ENCODE results near the gene PNMA6A.
"Not testable (repeated sequence)": the region's sequence is repeated elsewhere in the genome, so short reads cannot be mapped to it uniquely, and the experiment has no call there.

Gene PNMA6A

DNA sequence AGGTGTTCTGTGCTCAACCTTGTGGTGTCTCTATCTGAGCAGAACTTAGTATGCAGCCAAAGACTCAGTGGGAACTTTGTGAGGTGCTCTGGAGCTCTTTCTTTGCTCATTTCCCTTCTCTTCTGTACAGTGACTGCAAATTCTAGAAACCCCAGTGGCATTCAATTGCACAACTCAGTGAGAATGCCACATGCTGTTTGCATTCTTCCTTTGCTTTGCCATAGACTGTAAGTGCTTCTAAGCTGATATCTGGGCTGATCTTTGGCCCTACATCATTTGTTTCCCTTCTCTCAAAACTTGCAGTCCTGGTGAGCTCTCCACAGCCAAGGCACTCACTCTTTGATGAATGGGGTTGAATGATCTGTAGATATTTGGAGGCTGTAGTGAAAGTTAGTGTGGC is 8.9 kb upstream of the PNMA6A start:
- Mint-ChIP-seq H3K4me3 (no peak overlapping the region), H3K9me3 (no peaks in the 10 kb centered on the region), H3K36me3 (no peaks in the 10 kb centered on the region), H3K27ac (no peak overlapping the region), H3K4me1 (no peaks in the 10 kb centered on the region)
- DNase-seq (ENCODE audit: low spot score in 2 of 2) = no peak
- no peak for ATAC-seq

GRCh38 chrX:153064061-153064460 is 8.2 kb upstream of the PNMA6A start:
- no peaks in the 10 kb centered on the region for H3K36me3 Mint-ChIP-seq
- no peak overlapping the region for H3K4me3 Mint-ChIP-seq
- ATAC-seq (no peak), DNase-seq (ENCODE audit: low spot score in 2 of 2) (no peak)
- H3K27ac Mint-ChIP-seq = no peak overlapping the region
- H3K4me1 Mint-ChIP-seq = no peaks in the 10 kb centered on the region
- H3K9me3 Mint-ChIP-seq = no peaks in the 10 kb centered on the region

GRCh38 chrX:153065389-153065788 is 6.9 kb upstream of the PNMA6A start:
- no peaks in the 10 kb centered on the region for H3K4me1 Mint-ChIP-seq
- no peak for DNase-seq (ENCODE audit: low spot score in 2 of 2)
- no peaks in the 10 kb centered on the region for H3K9me3 Mint-ChIP-seq
- no peaks in the 10 kb centered on the region for H3K36me3 Mint-ChIP-seq
- no peak for ATAC-seq
- H3K4me3 Mint-ChIP-seq = no peak overlapping the region
- H3K27ac Mint-ChIP-seq = no peak overlapping the region

DNA sequence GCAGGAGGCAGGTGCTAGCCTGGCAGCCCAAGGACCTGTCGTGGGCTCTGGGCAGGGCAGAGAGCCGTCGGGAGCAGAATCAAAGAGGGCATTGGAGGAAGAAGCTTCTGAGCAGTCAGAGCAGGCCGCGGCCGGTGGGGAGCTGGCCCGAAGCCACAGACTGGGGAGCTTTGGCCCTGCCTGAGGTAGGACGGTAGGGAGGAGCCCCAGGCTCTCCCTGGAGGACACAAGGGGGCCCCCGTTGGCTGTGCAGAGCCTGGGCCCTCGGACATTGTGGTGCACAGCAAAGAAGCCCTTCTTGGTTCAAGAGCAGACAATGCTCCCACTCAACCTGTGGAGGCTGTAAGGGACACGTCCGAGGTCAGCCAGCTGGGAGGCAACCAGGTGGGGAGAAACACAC is 5.9 kb upstream of the PNMA6A start:
- not testable (repeated sequence) for H3K4me3 Mint-ChIP-seq; DNase-seq (ENCODE audit: low spot score in 2 of 2); H3K27ac Mint-ChIP-seq; ATAC-seq; H3K36me3 Mint-ChIP-seq; H3K9me3 Mint-ChIP-seq; H3K4me1 Mint-ChIP-seq

DNA sequence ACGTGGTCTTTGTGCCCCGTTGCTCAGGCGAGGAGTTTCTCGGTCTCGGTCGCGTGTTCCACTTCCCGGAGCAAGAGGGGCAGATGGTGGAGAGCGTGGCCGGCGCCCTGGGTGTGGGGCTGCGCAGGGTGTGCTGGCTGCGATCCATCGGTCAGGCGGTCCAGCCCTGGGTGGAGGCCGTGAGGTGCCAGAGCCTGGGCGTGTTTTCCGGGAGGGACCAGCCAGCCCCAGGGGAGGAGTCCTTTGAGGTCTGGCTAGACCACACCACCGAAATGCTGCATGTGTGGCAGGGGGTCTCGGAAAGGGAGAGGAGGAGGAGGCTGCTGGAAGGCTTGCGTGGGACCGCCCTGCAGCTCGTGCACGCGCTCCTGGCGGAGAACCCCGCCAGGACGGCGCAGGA is 1.1 kb downstream of the PNMA6A start:
- H3K4me3 Mint-ChIP-seq; ATAC-seq; H3K4me1 Mint-ChIP-seq; H3K27ac Mint-ChIP-seq; H3K9me3 Mint-ChIP-seq; H3K36me3 Mint-ChIP-seq; DNase-seq (ENCODE audit: low spot score in 2 of 2): not testable (repeated sequence)

DNA sequence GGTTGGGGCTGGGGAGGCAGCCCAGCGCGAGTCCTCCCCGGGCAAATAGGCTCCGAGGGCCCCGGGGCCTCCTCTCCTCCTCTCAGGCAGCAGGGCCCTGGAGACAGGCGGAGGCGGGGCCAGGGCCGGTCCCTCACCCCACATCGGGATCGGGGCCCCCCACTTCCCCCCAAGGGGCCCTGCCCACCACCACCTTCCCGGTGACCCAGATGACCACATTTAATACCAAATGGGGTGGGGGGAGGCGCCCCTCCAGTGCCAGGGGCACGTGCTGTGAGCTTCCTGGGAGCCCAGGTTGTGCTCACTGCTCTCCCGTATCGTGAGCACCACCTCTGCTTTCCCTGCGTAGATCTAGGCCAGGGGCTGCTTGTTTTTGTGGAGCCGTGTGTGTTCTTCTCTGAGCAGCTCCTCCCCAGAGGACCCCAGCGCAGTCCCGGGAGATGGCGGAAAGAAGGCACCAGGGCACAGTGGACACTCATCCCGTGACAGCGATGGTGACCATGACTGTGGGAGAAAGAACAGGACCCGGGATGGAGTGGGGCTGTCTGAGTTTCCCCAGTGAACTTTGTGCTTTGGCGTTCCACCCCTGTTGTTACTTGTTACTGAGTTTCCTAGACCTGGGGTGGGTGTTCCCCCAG is 2.1 kb downstream of the PNMA6A start:
- ATAC-seq (no peak), DNase-seq (ENCODE audit: low spot score in 2 of 2) (no peak)
- no peaks in the 10 kb centered on the region for H3K4me1 Mint-ChIP-seq
- H3K36me3 Mint-ChIP-seq = no peaks in the 10 kb centered on the region
- H3K4me3 Mint-ChIP-seq = no peak overlapping the region
- H3K9me3 Mint-ChIP-seq = no peaks in the 10 kb centered on the region
- no peak overlapping the region for H3K27ac Mint-ChIP-seq

DNA sequence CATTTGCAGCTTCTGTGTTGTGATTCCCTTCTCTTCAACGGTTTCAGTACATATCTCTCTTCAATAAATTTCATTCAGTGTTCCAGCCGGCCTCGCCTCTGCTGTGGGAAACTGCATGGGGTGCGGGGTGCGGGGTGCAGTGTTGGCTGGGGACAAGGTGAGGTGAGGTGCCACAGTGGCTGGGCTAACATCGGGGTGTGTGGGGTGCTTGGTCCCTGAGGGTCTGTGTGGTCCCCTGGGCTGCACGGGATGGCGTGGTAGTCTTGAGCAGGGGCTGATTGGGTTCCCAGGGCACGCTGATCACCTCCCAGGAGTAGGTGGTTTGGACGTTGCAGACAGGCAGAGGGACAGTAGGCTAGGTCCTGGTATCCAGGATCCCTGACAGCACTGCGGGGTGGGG is 2.7 kb downstream of the PNMA6A start:
- Mint-ChIP-seq H3K4me3 (no peak overlapping the region), H3K4me1 (no peaks in the 10 kb centered on the region), H3K27ac (no peak overlapping the region), H3K36me3 (no peaks in the 10 kb centered on the region), H3K9me3 (no peaks in the 10 kb centered on the region)
- ATAC-seq (no peak), DNase-seq (ENCODE audit: low spot score in 2 of 2) (no peak)

DNA sequence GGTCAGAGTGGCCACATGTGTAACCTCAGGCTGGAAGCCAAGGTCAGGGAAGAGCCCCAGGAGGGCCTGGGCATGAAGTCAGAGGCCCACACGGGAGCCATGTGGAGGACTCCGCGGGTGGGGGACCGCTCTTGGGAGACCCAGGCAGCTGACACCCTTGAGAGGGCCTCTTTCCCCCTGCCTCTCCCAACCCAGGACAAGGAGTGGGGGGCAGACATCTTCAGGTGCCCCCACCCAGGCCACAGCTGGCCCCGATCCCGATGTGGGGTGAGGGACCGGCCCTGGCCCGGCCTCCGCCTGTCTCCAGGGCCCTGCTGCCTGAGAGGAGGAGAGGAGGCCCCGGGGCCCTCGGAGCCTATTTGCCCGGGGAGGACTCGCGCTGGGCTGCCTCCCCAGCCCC is 3.1 kb downstream of the PNMA6A start:
- H3K27ac Mint-ChIP-seq = no peak overlapping the region

DNA sequence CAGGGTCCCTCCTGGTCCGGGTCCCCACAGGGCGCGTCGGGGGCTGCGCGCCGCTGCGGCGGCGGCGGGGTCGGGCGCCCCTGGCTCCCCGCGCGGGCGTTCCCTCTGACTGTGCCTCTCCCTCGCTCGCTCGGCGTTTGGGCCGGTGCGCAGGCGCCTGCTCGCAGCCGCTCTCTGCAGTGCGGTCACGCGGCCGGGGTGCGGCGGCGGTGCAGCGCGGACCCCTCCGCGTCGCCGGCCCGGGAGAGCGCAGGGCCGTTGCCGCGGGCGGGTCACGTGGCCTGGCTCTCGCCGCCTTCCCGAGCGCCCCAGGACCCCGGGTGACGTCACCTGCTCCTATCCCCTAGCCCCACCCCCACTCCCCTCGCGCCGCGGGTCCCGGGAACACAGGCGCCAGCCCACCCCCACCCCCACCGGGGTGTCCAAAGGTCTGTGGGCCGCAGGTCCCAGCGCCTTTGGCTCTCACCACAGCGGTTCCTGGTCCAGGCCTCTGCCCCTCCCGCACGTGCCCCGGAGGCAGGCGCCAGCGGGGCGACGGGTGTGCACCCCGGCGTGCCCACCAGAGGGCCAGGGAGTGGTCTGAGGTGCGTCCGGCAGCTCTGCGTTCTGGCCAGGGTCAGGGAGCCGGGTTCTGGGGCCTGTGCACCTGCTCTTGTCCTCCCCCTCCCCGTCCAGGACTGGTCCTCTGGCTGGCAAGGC is 5.3 kb downstream of the PNMA6A start:
- not testable (repeated sequence) for H3K4me1 Mint-ChIP-seq; H3K9me3 Mint-ChIP-seq; H3K36me3 Mint-ChIP-seq; H3K4me3 Mint-ChIP-seq; DNase-seq (ENCODE audit: low spot score in 2 of 2); H3K27ac Mint-ChIP-seq
- ATAC-seq = peak; percentile 73

More for the DNA sequence above, 3.1 kb downstream of the PNMA6A start:
- no peaks in the 10 kb centered on the region for H3K4me1 Mint-ChIP-seq
- H3K4me3 Mint-ChIP-seq = no peak overlapping the region
- H3K36me3 Mint-ChIP-seq = no peaks in the 10 kb centered on the region
- ATAC-seq (no peak), DNase-seq (ENCODE audit: low spot score in 2 of 2) (no peak)
- no peaks in the 10 kb centered on the region for H3K9me3 Mint-ChIP-seq

DNA sequence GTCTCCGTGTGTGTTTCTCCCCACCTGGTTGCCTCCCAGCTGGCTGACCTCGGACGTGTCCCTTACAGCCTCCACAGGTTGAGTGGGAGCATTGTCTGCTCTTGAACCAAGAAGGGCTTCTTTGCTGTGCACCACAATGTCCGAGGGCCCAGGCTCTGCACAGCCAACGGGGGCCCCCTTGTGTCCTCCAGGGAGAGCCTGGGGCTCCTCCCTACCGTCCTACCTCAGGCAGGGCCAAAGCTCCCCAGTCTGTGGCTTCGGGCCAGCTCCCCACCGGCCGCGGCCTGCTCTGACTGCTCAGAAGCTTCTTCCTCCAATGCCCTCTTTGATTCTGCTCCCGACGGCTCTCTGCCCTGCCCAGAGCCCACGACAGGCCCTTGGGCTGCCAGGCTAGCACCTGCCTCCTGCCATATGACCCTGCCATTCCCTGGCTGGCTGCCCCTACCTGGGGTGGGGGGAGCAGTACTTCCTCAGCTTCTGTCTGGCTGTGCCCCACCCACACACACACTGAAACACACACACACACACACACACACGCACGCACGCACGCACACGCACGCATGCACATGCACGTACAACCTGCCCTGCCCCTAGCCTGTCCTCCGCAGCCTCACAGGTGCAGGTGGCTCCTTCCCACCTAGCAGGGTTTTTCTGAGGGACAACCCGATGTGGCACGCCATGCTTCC is 11.1 kb downstream of the PNMA6A start:
- not testable (repeated sequence) for DNase-seq (ENCODE audit: low spot score in 2 of 2); H3K27ac Mint-ChIP-seq; ATAC-seq; H3K36me3 Mint-ChIP-seq; H3K9me3 Mint-ChIP-seq; H3K4me3 Mint-ChIP-seq; H3K4me1 Mint-ChIP-seq

GRCh38 chrX:153102418-153102817 is 30.2 kb downstream of the PNMA6A start:
- peaks cover 10% of the 10 kb centered on the region for H3K9me3 Mint-ChIP-seq
- H3K36me3 Mint-ChIP-seq = no peaks in the 10 kb centered on the region
- H3K27ac Mint-ChIP-seq = no peak overlapping the region
- H3K4me3 Mint-ChIP-seq = no peak overlapping the region
- ATAC-seq (no peak), DNase-seq (ENCODE audit: low spot score in 2 of 2) (no peak)
- H3K4me1 Mint-ChIP-seq = peaks cover 6% of the 10 kb centered on the region

- ATAC-seq; DNase-seq (ENCODE audit: low spot score in 2 of 2); H3K4me3 Mint-ChIP-seq; H3K4me1 Mint-ChIP-seq; H3K27ac Mint-ChIP-seq; H3K36me3 Mint-ChIP-seq: not testable (repeated sequence)
- peaks cover 10% of the 10 kb centered on the region for H3K9me3 Mint-ChIP-seq
Measured at GRCh38 chrX:153104959-153105358, 32.7 kb downstream of the PNMA6A start.

- H3K27ac Mint-ChIP-seq; H3K4me3 Mint-ChIP-seq; H3K36me3 Mint-ChIP-seq; DNase-seq (ENCODE audit: low spot score in 2 of 2); H3K4me1 Mint-ChIP-seq; H3K9me3 Mint-ChIP-seq; ATAC-seq: not testable (repeated sequence)
Measured at GRCh38 chrX:153106092-153106801, 34.0 kb downstream of the PNMA6A start.

DNA sequence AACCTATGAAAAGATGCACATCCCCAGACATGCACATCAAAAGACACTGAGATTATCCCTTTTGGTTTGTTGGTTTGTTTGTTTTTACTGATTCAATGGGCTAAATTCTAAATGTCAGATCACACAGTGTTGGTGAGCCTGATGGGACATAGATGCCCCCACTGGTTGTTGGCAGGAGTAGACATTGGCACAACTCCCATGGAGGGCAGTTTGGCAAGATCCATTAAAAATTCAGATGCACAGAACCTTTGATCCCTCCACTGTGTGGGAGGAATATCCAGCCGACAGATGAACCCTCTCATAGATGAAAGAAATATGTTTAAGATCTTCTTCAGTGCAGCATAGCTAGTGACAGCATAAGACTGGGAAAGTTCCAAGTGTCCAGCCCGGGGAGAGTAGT is 38.5 kb downstream of the PNMA6A start:
- H3K36me3 Mint-ChIP-seq; ATAC-seq; H3K27ac Mint-ChIP-seq; DNase-seq (ENCODE audit: low spot score in 2 of 2); H3K9me3 Mint-ChIP-seq; H3K4me3 Mint-ChIP-seq; H3K4me1 Mint-ChIP-seq: not testable (repeated sequence)

GRCh38 chrX:153113851-153114250 is 41.6 kb downstream of the PNMA6A start:
- not testable (repeated sequence) for H3K27ac Mint-ChIP-seq; H3K9me3 Mint-ChIP-seq; H3K4me1 Mint-ChIP-seq; DNase-seq (ENCODE audit: low spot score in 2 of 2); H3K36me3 Mint-ChIP-seq; ATAC-seq; H3K4me3 Mint-ChIP-seq
